Endothelial cell of umbilical vein (primary cell): ENCODE measurements around the gene PITPNM3.

ENCODE experiments used
- EZH2 ChIP-seq: IDR thresholded peaks from 2 replicates; pipeline ENCODE4 v1.6.1; 2012; ENCODE audit warnings: borderline replicate concordance, low read depth, mild to moderate bottlenecking, moderate library complexity, low read length, inconsistent platforms; ENCODE audit not compliant: severe bottlenecking
- FOS ChIP-seq: IDR thresholded peaks from 2 replicates; pipeline ENCODE4 v1.6.1; 2011; ENCODE audit warnings: mild to moderate bottlenecking, low read length, moderate library complexity, borderline replicate concordance; ENCODE audit not compliant: insufficient read depth
- GATA2 ChIP-seq: IDR thresholded peaks from 2 replicates; pipeline ENCODE4 v1.7.0; 2011; ENCODE audit warnings: low read depth, mild to moderate bottlenecking, moderate library complexity, mixed read lengths, low read length; ENCODE audit not compliant: insufficient read length, insufficient read depth
- POLR2A ChIP-seq: IDR thresholded peaks from 2 replicates; pipeline ENCODE4 v1.6.1; 2012; ENCODE audit warnings: low read depth, mild to moderate bottlenecking, control low read depth, low read length
- POLR2AphosphoS5 ChIP-seq: IDR thresholded peaks from 2 replicates; pipeline ENCODE4 v1.6.1; 2012; ENCODE audit warnings: low read depth, mild to moderate bottlenecking, control low read depth, low read length, moderate library complexity; ENCODE audit not compliant: insufficient read depth
- TF ChIP-seq, protein P1 (sequence below), 2 donors: IDR thresholded peaks; 1 replicate in 1 of 2; 2 replicates in 1 of 2; pipeline ENCODE4 v1.5.1; 2011; ENCODE audit warnings: low read length in 2 of 2, mild to moderate bottlenecking in 2 of 2, moderate library complexity in 2 of 2, control low read depth in 1 of 2, inconsistent platforms in 1 of 2, low read depth in 1 of 2; ENCODE audit not compliant: insufficient read depth in 1 of 2; ENCODE audit errors: extremely low read depth in 1 of 2
- TF ChIP-seq, protein P2 (sequence below): IDR thresholded peaks from 2 replicates; pipeline ENCODE4 v1.6.1; 2011; ENCODE audit not compliant: insufficient read depth, insufficient read length

DNA sequence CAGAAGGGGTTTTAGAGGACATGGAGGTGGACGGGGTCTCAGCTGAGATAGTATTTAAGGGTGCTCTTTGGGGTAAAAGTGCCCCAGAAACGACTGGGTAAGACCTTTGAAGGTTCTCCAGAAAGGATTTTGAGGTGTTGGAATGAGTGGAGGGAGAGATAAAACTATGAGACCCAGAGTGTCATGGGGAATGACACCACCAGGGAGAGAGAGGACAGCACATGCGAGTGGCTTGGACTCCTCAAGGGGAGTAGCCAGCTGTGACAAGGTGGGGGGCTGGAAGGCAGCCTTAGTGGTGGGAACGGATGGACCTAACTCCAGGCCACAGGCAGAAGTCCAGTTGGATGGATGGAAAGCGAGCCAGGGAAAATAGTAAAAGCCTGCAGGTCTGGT lies 19.2 kb upstream of the PITPNM3 start:
- TF ChIP-seq, protein P1, sequence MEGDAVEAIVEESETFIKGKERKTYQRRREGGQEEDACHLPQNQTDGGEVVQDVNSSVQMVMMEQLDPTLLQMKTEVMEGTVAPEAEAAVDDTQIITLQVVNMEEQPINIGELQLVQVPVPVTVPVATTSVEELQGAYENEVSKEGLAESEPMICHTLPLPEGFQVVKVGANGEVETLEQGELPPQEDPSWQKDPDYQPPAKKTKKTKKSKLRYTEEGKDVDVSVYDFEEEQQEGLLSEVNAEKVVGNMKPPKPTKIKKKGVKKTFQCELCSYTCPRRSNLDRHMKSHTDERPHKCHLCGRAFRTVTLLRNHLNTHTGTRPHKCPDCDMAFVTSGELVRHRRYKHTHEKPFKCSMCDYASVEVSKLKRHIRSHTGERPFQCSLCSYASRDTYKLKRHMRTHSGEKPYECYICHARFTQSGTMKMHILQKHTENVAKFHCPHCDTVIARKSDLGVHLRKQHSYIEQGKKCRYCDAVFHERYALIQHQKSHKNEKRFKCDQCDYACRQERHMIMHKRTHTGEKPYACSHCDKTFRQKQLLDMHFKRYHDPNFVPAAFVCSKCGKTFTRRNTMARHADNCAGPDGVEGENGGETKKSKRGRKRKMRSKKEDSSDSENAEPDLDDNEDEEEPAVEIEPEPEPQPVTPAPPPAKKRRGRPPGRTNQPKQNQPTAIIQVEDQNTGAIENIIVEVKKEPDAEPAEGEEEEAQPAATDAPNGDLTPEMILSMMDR (IDR thresholded peaks at IDR 0.05; ENCODE audit: extremely low read depth in 1 of 2, insufficient read depth in 1 of 2, low read depth in 1 of 2, low read length in 2 of 2) = no peak
- no peak for TF ChIP-seq POLR2AphosphoS5
- no peak for TF ChIP-seq POLR2A
- TF ChIP-seq EZH2 = no peak
- no peak for TF ChIP-seq GATA2
- no peak for TF ChIP-seq FOS
- TF ChIP-seq, protein P2, sequence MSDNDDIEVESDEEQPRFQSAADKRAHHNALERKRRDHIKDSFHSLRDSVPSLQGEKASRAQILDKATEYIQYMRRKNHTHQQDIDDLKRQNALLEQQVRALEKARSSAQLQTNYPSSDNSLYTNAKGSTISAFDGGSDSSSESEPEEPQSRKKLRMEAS = no peak
